TTC549 (cell line): ENCODE results near the gene RNF152.

Experiments used
- FAIRE-seq: peaks from 2 replicates; lab custom pipeline; 2012; peaks lifted over from hg19 to GRCh38; lab: Jason Lieb, UNC

Gene RNF152

DNA sequence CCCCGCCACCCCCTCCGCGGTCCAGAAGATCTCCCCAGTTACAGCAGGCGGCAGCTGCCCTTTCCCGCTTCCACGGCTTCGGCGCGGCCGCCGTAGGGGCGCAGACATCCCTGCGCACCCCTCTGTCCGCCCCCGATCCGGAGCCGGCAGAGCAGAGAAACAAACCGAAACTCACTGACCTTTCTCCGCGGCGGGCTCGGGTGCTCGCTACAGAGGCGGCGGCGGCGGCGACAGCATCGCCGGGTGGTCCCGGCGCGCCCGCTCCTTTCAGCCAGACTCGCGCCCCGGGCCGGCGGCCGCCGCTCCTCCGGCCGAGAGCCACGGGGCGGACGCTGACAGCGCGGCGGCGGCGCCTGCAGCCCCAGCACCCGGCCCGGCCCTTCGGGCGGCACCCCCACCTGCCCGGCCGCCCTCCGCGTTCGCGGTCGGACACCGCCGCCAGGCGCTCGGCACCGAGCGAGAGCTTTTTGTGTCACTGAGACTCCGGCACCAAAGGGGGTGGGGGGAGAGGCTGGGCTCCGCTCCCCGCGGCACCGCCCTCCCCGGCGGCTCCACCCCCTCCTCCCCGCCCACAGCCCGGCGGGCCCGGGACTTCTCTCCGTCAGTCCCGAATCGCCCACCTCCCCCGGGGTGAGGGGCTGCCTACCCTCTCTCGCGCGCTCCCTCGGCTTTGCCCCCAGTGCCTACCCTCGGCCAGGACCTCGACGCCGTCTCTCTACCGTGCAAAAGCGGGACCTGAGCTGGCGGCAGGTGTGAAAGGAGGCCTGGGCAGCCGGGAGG, 1.4 kb upstream of the RNF152 start:
- no peak for FAIRE-seq

DNA sequence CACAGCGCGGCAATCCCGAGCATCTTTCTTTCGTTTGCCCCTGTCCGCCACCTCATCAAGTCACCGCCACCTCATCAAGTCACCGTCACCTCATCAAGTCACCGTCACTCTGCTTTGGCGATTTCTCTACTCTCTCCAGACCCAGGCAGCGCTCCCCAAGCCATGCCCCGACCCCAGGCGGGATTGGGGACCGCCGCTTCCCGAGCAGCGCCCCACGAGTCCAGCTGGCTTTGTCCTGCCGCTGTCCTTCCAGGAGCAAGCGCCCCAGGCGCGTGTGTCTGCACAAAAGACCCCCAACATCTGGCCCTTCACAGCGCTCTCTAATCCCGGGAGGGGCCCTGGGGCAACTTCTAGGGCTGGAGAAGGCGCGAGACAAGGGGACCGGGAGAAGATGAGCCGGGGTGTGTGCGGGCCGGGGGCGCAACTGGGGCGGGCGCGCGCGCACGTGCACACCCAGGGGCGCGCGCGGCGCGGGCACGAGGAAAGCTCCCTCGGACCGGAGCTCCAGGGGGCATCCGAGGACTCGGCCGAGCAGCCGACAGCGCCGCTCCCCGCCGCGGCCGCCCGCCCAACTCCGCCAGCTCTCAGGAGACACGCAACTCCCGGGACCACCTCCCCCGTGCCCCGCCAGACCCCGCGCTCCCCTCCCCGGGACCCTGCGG, 633 bp upstream of the RNF152 start:
- no peak for FAIRE-seq

DNA sequence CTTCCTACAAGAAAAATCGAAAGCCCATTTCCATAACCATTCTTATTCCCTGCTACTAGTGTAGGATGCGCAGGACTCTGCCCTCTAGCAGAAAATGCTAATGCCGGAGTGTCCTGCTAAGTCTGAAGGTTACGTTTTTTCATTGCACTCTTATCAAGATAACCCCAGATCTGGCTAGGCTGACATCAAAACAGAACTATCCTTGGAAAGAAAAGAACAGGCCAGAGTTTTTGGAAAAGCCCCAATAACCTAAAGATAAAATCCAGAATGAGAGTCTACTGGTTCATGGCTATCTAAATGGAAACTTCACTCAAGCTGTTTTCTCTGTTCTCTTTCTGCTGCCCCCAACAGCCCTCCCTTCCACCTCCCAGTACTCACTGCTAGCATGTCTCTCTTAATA, 913 bp downstream of the RNF152 start:
- FAIRE-seq, result no peak

DNA sequence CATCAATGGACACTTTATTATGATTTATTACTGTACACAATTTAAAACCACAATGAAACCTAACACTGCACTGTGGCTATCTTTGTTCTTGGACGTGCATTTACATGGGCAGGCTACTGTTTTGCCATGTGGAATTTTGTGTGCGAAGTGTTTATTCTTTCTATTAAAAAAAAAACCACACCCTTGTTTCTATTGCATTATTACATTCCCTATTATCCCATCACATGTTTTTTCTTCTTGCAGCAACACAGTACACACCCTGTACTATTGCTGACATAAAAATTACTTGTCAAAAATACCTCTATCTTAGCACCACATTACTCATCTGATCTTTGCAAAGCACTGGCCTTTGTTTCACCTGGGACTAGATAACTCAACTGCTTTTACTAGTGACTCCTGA, 1.5 kb downstream of the RNF152 start:
- FAIRE-seq, result no peak

DNA sequence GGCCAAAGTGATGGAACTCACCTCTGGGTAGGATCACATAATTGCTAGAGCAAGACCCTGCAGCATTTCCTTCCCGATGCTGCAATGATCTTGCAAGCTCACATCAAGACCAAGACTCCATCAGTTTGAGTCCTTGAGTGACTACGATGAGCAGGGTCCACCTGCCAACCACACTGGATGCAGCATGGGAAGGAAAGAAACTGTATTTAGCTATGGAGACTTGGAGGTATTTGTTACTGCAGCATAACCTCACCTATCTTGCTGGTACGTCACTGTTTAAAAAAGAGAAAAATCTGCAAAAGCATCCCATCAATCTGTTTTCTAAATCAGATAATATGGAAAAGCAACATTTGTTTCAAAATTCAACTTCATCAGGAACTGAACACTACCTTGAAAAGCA, 2.5 kb downstream of the RNF152 start:
- no peak for FAIRE-seq

DNA sequence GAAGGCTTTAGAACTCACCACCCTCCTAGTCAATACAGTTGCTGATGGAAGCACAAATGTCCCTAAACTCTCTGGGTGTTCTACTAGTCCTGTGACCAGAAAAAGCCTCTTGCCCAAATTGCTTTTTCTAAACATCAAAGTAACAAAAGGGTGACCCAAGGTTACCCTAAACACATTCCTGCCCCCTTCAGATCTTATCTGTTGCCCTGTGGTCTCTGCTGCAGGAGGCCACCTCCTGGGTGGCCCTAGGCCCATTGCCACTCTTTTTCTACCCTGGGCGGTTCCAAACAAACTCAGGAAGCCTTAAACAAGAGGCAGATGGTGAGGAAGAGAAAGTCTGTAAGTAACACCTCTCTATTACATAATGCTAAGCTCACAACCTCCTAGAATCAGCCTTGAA, 3.3 kb downstream of the RNF152 start:
- no peak for FAIRE-seq

DNA sequence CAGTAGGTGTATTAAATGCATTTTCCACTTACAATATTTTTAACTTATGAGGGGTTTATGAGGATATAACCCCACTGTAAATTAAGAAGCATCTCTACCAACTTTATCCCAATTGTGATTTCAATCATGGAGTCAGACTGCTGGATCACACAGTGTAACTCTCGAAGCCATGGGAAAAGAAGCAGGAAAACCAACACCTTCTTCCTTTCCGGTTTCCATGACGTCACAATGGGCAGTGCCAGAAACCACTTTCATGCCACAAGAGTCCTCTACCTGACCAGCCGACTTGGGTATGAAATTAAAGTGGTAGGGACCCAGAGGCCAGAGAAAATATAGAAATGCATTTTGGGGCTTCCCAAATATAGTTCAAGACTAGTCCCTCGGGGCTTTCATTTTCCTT, 4.2 kb downstream of the RNF152 start:
- no peak for FAIRE-seq

DNA sequence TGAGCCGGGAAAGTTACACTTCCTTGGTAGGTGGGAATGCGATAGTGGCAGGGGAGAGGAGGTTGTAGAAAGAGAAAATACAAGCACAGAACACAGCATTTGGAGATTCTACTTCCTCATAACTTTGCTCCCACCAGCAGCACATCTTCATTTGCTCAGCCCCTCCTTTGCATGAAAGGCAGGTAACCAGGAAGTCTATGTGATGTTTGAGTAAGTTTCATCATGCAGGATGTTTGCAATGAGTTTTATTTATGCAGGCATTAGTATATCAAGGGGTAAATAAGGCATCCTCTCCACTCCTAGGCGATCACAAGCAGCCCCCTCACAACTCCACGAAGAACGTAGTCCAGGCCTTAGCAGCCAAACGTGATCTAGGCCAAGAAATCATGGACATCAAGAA, 5.0 kb downstream of the RNF152 start:
- no peak for FAIRE-seq

DNA sequence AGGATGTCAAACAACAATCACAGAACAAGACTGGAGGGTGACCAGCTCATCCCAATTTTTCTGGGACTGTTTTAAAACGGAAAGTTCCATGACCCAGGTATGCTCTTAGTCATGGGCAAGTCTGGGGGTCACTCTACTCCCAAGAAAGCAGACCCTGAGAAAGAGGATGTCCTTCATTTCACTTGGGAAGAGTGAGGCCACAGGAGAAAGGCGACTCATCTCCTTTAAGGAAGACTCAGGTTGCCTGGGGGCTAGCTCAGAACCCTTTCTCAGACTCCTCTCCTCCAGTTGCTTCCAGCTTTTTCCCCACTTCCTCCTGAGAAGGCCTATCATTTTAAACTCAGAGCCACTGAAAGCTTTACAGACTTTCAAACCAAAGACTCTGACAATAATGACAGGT, 9.3 kb downstream of the RNF152 start:
- FAIRE-seq, result no peak

DNA sequence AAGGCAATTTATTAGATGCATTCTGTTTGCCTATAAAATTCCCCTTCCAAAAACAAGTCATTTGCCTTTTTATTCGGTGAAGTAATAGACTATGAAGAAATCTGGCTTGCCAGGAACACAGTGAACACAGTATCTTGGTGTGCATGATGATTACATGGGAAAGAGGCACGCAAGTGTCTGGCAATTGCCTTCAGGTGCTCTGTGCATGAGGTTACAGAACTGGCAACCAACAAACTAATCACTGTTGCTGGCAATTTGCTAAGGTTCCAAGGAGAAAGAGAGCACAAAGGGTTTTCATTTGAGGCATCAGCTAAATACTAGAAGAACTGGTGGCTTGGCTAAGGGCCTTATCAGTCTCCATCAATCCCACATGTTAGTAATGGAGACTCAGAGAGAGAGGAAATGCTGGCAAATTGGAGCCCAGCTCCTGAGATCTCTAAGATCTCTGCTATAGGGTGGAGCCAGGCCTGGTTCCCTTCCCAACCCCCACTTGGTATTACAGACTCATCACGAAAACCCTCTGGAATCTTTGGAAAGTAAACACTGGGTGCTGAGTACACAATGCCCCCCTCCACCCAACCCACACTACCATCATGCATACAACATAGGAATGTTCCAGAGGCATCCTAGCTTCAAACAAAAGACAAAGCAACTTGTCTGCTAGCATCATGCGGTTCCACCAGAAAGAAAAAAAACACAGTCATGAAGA, 10.4 kb downstream of the RNF152 start:
- no peak for FAIRE-seq

DNA sequence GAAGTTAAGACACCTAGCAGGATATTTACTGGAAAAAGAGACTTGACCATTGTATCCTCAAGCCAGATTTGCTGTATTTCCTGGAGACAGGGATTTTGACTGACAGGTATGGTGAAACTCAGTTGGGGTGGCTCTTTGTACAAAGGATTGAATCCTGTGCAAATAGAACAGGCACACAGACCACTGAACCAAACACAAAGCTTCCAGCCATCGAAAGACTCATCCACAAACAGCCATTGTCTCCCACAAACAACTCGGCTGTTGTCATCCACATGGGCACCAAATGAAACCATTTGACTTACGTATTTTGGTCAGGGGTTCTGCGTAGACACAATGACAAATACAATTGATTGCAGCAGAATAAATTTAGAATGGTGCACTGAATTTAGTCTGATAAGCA, 15.9 kb downstream of the RNF152 start:
- no peak for FAIRE-seq

DNA sequence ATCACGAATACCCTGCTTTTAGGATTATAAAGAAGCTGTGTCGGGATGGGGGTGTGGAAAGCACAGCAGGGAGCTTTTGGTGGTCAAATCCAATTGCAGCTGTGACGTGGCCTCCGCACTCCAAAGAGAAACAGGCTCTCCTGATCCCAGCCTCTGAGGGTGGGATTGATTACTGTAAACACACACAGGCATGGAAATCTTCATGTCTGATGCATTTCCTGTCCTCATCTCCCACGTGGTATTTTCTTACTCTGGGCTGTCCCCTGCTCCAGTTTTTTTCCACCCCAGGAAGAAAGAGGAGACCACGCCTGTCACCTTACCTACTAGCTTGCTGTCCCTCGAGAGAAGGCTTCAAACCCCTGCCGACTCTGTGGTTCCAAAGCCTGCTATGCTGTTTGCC, 22.7 kb downstream of the RNF152 start:
- FAIRE-seq, result no peak

DNA sequence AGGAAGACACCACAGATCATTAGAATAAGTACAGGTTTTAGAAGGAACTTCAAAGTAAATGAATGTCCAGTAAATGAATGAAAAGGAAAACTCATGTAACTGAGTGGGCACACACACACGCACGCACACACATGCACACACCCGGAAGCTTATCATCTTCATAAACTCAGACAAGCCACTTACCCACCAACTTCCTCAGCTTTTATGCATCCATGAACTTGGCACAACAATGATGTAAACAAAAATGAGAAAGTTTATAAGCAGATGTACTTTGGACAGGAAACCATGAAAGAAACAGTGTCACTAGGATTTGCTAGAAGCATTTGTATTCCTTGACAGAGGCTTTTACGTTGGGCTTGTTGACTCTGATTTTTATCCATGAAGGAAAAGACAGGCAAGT, 23.2 kb downstream of the RNF152 start:
- no peak for FAIRE-seq

DNA sequence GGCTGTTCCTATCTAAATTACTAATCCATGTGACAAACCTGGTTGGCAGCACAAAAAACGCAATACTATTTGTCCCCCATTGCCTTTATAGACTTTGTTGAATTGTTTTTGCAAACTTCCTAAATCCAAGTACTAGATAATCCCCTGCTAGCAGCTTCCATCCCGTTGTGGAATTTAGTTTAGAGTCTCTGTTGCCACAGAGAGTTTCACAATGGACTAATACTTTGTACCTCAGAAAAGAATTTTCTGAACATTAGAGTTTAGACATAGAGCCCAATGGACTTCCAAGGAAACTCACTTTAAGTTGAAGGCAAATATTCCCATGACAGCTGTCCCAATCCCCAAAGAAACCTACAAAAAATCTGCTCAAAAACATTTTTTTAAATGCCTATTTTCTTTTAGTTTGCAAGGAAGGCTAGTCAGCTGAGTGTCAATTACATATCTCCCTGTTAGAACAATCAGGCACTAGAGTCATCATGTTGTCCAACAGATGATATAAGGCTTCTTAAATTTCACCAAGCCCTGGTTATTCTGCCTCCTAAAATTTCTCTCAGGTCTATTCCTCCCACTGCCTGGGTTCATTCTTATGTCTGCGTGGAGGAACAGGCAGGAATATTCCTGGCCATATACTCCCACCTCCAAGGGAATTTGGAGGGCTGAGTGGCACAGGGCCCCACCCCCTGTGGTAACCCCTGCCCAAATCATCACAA, 27.2 kb downstream of the RNF152 start:
- no peak for FAIRE-seq

DNA sequence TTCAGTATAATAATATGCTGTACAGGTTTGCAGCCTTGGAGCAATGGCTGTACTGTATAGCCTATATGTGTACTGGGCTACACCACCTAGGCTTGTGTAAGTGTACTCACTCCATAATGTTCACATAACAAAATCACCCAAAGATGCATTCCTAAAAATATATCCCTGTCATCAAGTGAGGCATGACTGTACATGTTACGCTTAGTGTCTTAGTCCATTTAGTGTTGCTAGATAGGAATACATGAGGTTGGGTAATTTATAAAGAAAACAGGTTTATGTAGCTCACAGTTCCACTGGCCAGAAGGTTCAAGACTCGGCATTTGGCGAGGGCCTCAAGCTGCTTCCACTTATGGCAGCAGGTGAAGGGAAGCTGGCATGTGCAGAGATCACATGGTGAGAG, 31.4 kb downstream of the RNF152 start:
- no peak for FAIRE-seq

DNA sequence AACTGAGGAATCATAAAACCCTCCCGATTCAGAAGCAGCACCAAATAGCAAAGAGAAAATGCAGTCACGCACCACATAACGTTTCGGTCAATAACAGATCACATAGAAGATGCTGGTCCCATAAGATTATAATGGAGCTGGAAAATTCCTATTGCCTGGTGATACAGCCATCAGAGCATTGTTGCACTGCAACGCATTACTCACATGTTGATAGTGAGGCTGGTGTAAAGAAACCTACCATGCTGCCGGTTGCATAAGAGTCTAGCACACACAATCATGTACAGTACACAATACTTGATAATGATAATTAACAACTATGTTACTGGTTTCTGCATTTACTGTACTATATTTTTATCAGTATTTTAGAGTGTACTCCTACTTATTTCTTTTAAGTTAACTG, 32.5 kb downstream of the RNF152 start:
- FAIRE-seq, result no peak

DNA sequence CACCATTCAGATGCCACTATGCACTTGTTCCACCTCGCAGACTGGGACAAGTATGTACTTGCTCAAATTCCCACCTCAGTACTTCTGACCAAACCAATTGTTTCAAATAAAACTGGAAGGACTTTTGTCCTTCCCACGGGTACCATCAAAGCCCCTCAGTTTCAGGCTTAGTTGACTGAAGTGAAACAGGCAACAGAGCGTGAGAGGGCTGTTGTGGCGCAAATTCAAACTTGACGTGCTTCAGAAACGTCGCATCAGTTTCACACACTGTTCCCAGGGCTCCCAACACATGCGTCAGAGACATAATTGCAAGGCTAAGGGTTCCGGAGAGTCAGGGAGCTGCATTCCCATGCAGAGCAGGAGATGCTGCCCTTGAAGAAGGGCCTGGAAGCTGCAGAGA, 33.7 kb downstream of the RNF152 start:
- no peak for FAIRE-seq

DNA sequence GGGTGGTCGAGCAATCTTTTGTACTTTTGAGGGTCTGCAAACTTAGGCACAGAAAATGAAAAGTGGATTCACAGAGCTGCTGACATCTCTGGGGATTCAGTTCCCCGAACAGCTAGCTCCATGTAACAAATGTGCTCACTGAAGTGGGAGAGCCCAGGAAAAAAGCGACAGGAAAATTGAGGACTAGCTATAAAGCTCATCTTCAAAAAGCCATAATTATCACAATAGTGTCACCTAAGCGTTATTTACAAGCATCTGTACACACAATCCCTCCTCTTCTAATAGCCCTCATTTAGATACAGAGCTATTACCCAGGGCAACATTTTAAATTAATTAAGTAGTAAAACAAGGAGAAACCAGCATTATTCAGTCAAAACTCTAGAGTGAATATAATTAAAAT, 36.1 kb downstream of the RNF152 start:
- no peak for FAIRE-seq

DNA sequence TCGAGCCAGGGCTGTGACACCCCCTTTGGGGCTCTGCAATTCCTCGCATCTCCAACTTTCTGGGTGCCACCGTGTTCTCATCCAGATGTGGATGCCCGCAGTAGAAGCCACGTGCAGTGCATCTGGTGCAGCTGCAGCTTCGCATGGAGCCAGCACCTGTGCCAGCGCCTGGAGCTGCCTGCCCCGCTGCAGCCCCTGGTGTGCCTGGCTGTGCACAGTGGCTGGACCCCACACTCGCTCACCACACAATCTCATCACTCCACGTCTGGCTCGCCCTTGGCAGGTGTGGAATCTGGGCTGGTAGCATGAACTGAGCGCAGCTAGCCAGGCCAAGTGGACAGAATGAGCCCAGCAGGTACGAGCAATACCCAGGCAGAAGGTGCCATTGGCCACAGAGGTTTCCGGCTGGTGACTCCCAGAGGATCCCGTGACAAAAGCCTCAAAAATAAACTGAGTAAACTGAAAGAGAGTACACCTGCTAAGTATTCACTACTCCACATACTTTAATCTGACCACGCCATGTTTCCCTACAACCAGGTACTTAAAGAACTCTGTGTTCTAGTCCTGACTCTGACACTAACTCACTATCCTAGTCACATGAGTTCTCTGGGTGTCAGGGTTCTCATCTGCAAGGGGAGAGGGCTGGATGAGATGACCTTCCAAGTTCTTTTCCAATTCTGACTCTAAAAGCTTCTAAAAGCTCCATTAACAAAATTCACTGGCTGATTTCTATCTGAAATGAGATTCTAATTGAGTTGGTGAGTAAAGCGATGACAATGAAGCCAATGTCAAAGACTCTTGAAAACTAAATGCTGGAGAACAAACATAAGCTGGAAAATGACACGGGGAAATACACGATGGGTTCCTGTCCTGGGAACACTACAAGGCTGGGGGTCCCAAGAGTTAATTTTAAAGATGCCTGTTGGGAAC, 37.1 kb downstream of the RNF152 start:
- no peak for FAIRE-seq

DNA sequence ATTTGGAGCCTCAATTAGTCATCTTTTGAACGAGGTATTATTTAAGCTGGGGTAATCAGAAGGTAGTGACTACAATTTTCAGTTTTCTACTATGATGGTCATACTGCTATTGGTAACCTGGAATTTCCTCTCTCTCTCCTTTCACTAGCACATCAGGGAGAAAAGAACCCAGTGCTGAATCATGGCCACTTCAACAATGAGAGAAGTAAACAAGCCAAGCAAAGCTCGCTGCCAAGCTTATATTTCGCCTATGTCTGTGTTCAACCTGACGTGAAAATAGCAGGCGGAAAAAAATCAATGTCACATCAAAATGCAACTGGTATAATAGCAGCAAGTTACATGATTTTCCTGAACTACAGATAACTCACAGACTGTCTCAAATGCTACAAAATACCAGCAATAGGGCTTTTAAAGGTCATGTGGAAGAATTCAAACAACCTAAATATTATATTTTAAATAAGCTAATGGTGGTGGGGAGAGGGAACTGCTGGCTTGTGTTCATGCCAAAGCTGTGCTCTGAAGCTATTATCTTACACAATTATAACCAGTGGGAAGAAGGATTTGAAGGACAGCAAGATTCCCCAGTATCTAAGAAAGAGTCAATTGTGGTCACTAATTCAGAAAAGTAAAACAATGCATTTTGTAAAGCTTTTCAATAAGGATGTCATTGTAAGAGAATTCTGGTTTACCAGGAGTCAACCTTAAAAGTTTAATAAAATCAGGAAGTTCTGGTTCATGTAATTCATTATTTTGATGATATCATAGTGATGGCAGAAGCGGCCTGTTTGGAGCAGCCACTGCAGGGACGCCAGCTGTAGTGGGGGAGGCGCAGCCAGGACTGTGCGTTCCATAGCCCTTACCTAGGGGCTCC, 38.0 kb downstream of the RNF152 start:
- FAIRE-seq, result no peak

DNA sequence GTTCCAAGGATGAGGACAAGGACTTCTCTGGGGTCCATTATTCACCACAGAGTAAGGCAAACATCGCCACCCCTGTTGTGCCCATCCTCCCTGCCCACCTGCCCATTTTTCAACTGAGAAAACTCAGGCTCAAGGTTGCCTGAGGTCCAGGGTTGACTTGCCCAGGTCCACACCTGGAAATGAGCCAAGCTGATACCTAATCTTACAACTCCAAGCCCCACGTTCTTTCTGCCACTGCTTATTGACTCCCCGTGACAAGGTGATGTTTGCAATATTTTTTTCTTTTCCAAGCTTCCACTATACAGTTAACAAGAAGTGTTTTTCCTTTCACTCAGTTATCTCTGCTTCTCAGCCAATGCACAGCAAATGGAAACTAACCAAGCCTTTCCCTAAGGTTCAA, 39.0 kb downstream of the RNF152 start:
- no peak for FAIRE-seq
